Immature natural killer cell (primary cell): ENCODE results near the gene PTPRD. TPM values are rescaled to one million over a fixed set of nuclear protein-coding genes. Genes with fewer than 3 reads are reported as not detected.
A peak's percentile ranks its signal among the peaks of the same experiment; 100 is the strongest.

Experiments used
- DNase-seq, 3 donors: peaks; one replicate each; pipeline ENCODE4 v3.0.0; 2022; ENCODE audit warnings: mixed read lengths in 1 of 3
- H3K27ac Mint-ChIP-seq, 6 donors: one replicate each; pipeline ENCODE4 v1.8.0; 2020; ENCODE audit warnings: mixed read lengths in 6 of 6, mild to moderate bottlenecking in 5 of 6, inconsistent platforms in 4 of 6, moderate library complexity in 3 of 6
- H3K27me3 Mint-ChIP-seq, 3 donors: one replicate each; pipeline ENCODE4 v1.8.0; 2020 to 2021; ENCODE audit warnings: low read depth in 3 of 3, mild to moderate bottlenecking in 3 of 3, mixed read lengths in 3 of 3, moderate library complexity in 3 of 3, inconsistent platforms in 1 of 3
- H3K36me3 Mint-ChIP-seq, 3 donors: one replicate each; pipeline ENCODE4 v1.8.0; 2020; ENCODE audit warnings: mixed read lengths in 3 of 3, inconsistent platforms in 2 of 3, mild to moderate bottlenecking in 2 of 3
- H3K4me1 Mint-ChIP-seq, 2 donors: one replicate each; pipeline ENCODE4 v1.8.0; 2020; ENCODE audit warnings: inconsistent platforms in 2 of 2, mild to moderate bottlenecking in 2 of 2, mixed read lengths in 2 of 2, moderate library complexity in 1 of 2
- H3K4me3 Mint-ChIP-seq, 5 donors: one replicate each; pipeline ENCODE4 v1.8.0; 2020; ENCODE audit warnings: mild to moderate bottlenecking in 5 of 5, mixed read lengths in 5 of 5, inconsistent platforms in 3 of 5, moderate library complexity in 3 of 5
- H3K9me3 Mint-ChIP-seq, 6 donors: one replicate each; pipeline ENCODE4 v1.8.0; 2020; ENCODE audit warnings: mild to moderate bottlenecking in 6 of 6, mixed read lengths in 6 of 6, inconsistent platforms in 4 of 6, moderate library complexity in 3 of 6
- polyA plus RNA-seq, 3 donors: library from polyadenylated mRNA; unstranded; fragments of 300-500 nt; fragmentation: Illumina TruSeq; gene quantifications; one replicate each; pipeline ENCODE4 v1.2.3, GENCODE V29; 2021

Gene PTPRD
- polyA plus RNA-seq, 3 donors from 2014 or later: not detected

DNA sequence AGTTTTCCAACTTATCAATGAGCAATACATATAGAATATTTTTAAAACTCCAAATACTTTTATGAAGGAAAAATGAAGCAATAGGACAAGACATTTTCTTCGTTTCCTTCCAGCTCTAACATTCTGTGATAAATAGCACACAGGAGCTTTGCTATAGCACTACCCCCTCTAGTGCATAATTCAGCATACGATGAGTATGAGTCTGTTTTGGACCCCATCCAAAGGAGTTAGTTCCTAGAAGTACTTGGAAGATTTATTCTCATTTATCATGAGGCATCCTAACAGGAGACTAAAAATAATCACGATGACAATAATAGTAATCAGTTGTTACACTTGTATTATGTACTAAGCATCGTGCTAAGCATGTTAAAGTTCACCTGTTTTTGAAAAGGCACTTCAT is 1751.9 kb downstream of the PTPRD start:
- H3K36me3 Mint-ChIP-seq: peaks cover 0 to 3% (median 0%) of the 10 kb centered on the region in 3 donors
- H3K27ac Mint-ChIP-seq: no peak overlapping the region
- peaks cover 6% of the 10 kb centered on the region in 2 donors for H3K4me1 Mint-ChIP-seq
- no peak for DNase-seq
- peaks cover 0 to 9% (median under 1%) of the 10 kb centered on the region in 6 donors for H3K9me3 Mint-ChIP-seq
- H3K27me3 Mint-ChIP-seq: peaks cover 3 to 12% (median 11%) of the 10 kb centered on the region in 3 donors
- H3K4me3 Mint-ChIP-seq: no peak overlapping the region

- Mint-ChIP-seq H3K4me3 (no peak overlapping the region), H3K27me3 (peaks cover 3 to 13% (median 12%) of the 10 kb centered on the region in 3 donors), H3K27ac (no peak overlapping the region), H3K4me1 (peaks cover 6% of the 10 kb centered on the region in 2 donors), H3K9me3 (peaks cover 0 to 9% (median under 1%) of the 10 kb centered on the region in 6 donors), H3K36me3 (peaks cover 0 to 3% (median 0%) of the 10 kb centered on the region in 3 donors)
- DNase-seq: no peak
These were observed 1752.7 kb downstream of the PTPRD start for GRCh38 chr9:8860086-8860485.

GRCh38 chr9:8859416-8859815 is 1753.4 kb downstream of the PTPRD start:
- H3K9me3 Mint-ChIP-seq: peaks cover 0 to 14% (median under 1%) of the 10 kb centered on the region in 6 donors
- H3K36me3 Mint-ChIP-seq: peaks cover 0 to 3% (median 0%) of the 10 kb centered on the region in 3 donors
- DNase-seq: no peak
- H3K27me3 Mint-ChIP-seq: peaks cover 3 to 13% (median 12%) of the 10 kb centered on the region in 3 donors
- peaks cover 6% of the 10 kb centered on the region in 2 donors for H3K4me1 Mint-ChIP-seq
- no peak overlapping the region for H3K4me3 Mint-ChIP-seq
- H3K27ac Mint-ChIP-seq: no peak overlapping the region

GRCh38 chr9:8858596-8859161 is 1754.1 kb downstream of the PTPRD start:
- Mint-ChIP-seq H3K9me3 (peaks cover 0 to 15% (median under 1%) of the 10 kb centered on the region in 6 donors), H3K4me1 (peaks cover 6% of the 10 kb centered on the region in 2 donors), H3K27ac (no peak overlapping the region), H3K36me3 (peaks cover 0 to 3% (median 0%) of the 10 kb centered on the region in 3 donors), H3K27me3 (peaks cover 3 to 13% (median 12%) of the 10 kb centered on the region in 3 donors), H3K4me3 (peak overlapping the region; percentile 5 to 71 (median 56))
- DNase-seq: no peak

DNA sequence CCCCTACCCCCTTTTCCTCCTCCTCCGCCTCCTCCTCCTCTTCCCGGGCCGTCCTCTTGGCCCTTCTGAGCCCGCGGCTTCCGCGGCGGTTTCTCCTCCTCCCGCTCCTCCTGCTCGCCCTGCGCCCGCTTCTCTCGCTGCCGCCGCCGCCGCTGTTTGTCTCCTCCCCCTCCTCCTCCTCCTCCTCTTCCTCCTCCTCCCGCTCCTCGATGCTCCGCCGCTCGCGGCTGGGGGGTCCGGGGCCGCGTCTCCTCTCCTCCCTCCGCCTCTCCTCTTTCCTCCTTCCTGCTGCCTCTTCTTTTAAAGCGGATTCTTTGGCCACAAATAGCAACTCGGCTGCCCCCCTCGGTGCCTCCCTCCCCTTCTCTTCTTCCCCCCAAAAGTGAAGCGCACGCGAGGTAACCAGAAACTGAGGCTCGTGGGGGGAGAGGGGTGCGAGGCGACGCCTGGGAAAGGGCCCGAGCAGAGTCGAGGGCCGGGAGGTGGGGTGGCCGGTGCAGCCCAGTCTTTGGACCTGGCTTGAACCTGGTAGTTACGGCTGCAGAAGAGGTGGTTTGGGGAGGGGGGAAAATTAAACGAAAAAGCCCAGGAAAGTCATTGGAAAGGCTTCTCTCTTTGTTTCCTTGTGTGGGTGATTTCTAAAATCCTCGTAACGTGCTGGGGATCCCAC is 1754.7 kb downstream of the PTPRD start:
- peaks cover 0 to 3% (median 0%) of the 10 kb centered on the region in 3 donors for H3K36me3 Mint-ChIP-seq
- H3K27me3 Mint-ChIP-seq: peaks cover 3 to 13% (median 12%) of the 10 kb centered on the region in 3 donors
- H3K4me1 Mint-ChIP-seq: peaks cover 6% of the 10 kb centered on the region in 2 donors
- peak overlapping the region; percentile 19 to 52 (median 44) for H3K4me3 Mint-ChIP-seq
- DNase-seq: no peak
- H3K27ac Mint-ChIP-seq: no peak overlapping the region
- peaks cover 0 to 15% (median under 1%) of the 10 kb centered on the region in 6 donors for H3K9me3 Mint-ChIP-seq

DNA sequence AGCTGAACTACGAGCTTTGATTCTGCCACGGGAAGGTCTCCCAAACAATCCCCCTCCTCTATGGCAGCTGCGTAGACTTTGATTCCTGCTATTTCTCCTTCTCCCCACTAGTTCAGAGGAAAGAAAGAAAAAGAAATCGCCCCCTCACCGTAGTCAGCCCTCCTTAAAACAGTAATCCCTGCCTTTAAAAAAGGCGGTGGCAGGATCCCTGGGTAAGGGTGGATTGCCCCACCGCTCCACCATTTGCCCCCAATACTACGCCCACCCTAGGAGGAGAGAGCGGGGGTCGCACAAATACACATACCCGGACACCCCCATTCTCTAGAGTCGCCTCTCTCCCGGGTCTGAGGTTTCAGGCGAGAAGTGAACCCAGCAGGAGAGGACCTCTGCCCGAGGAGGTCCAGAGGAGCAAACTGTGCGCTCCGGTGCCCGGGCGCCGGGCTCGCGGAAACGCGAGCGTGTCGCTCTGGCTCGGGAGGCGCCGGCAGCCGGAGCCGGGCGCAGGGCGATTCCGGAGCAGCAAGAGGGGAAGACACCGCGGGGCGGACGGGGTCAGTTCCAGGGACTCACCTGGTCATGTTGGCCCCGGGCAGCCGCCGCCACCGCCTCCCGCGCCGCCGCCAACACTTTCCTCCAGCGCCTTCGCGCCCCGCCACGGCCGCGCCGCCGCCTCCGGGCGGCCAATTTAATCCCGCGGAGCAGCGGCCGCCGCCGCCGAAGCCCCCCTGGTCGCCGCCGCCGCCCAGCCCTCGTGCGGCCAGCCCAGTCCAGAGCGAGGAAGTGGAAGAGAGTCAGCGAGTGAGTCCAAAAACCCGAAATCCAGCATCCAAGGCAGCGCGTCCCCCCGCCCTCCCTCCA is 1755.5 kb downstream of the PTPRD start:
- Mint-ChIP-seq H3K4me3 (peak overlapping the region; percentile 30 to 54 (median 46)), H3K4me1 (peaks cover 6% of the 10 kb centered on the region in 2 donors), H3K9me3 (peaks cover 0 to 15% (median under 1%) of the 10 kb centered on the region in 6 donors), H3K27me3 (peaks cover 3 to 13% (median 12%) of the 10 kb centered on the region in 3 donors), H3K36me3 (peaks cover 0 to 3% (median 0%) of the 10 kb centered on the region in 3 donors), H3K27ac (no peak overlapping the region)
- DNase-seq: no peak

DNA sequence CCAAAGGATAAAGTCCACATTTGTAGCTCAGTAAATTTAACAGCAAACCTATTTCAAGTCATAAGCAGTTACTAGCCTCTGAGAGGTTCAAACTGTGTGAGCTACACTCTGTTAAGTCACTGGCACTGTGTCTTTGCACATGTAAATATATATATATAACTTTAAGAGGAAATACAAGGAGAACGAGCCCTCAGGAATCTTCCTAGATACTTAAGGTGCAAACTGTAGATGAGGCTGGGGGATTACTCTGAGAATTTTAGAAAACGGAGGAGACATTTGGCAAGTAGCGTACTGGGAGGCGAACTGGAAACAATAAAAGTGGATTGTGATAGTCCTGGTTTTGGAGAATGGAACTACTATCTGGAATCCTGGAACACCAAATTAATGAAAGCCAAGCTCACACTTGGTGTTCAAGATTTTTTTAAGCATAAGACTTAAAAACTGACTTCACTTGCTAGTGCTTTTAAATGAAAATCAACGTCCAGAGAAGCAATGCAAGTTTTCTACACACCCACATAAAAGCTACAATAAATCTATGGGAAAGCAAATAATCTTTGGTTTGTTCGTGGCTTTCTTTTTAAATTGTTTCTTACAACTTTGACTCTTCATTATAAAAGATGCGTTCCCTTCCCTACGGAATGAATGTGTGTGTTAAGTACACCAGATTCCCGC is 1756.3 kb downstream of the PTPRD start:
- Mint-ChIP-seq H3K9me3 (peaks cover 0 to 15% (median under 1%) of the 10 kb centered on the region in 6 donors), H3K27ac (no peak overlapping the region)

DNA sequence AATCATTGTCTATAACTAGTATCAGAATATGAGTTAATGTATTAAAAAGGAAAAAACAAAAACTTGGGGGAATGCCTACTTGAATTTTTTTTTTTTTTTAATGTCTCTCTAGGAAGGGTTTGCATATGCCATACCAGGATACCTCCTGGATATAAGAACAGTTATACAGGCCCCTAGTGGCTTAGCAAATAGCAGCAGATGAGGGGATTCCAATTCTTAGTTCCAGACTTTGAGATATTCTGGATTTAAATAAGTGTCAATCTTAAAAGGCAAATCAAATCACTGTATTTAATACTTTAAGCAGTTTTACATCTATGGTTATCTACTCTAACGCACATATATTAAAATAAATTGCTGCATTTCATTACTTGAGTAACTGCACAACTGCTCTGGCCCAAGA is 1757.8 kb downstream of the PTPRD start:
- Mint-ChIP-seq H3K27me3 (peaks cover 3 to 13% (median 10%) of the 10 kb centered on the region in 3 donors), H3K27ac (no peak overlapping the region), H3K9me3 (peaks cover 0 to 15% (median 2%) of the 10 kb centered on the region in 6 donors), H3K4me3 (no peak overlapping the region), H3K36me3 (peaks cover 0 to 3% (median 0%) of the 10 kb centered on the region in 3 donors), H3K4me1 (peaks cover 6% of the 10 kb centered on the region in 2 donors)
- no peak for DNase-seq

More for the DNA sequence above, 1756.3 kb downstream of the PTPRD start:
- H3K36me3 Mint-ChIP-seq: peaks cover 0 to 3% (median 0%) of the 10 kb centered on the region in 3 donors
- peaks cover 6% of the 10 kb centered on the region in 2 donors for H3K4me1 Mint-ChIP-seq
- H3K27me3 Mint-ChIP-seq: peaks cover 3 to 13% (median 12%) of the 10 kb centered on the region in 3 donors
- H3K4me3 Mint-ChIP-seq: peak overlapping the region; percentile 38 to 57 (median 46)
- no peak for DNase-seq

GRCh38 chr9:8852301-8852864 is 1760.4 kb downstream of the PTPRD start:
- Mint-ChIP-seq H3K4me3 (no peak overlapping the region), H3K9me3 (peaks cover 0 to 11% (median under 1%) of the 10 kb centered on the region in 6 donors), H3K4me1 (peaks cover 0 to 3% of the 10 kb centered on the region in 2 donors), H3K27me3 (peaks cover 2 to 7% (median 7%) of the 10 kb centered on the region in 3 donors), H3K27ac (no peak overlapping the region), H3K36me3 (no peaks in the 10 kb centered on the region)
- no peak for DNase-seq

DNA sequence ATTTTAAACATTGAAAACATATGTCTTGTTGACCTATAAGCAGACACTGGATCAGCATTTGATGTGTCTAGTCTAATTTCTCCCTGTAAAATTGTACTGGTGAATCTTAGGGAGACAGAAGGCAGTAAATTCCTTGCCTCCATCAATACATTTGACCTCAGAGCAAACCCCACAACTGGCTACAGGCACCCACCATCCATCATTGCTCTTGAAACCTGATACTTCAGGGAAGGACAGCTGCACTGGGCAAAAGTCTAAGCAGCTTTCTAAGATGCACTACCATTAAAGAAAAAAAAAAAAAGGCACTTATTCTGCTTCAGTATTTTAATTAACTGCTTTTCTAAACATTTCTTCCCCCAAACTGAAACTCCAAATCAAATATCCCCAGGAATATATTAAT is 1761.9 kb downstream of the PTPRD start:
- Mint-ChIP-seq H3K4me1 (no peaks in the 10 kb centered on the region), H3K9me3 (peaks cover 0 to 6% (median under 1%) of the 10 kb centered on the region in 6 donors), H3K27me3 (peaks cover 0 to 4% (median 4%) of the 10 kb centered on the region in 3 donors), H3K36me3 (no peaks in the 10 kb centered on the region), H3K27ac (no peak overlapping the region), H3K4me3 (no peak overlapping the region)
- no peak for DNase-seq

DNA sequence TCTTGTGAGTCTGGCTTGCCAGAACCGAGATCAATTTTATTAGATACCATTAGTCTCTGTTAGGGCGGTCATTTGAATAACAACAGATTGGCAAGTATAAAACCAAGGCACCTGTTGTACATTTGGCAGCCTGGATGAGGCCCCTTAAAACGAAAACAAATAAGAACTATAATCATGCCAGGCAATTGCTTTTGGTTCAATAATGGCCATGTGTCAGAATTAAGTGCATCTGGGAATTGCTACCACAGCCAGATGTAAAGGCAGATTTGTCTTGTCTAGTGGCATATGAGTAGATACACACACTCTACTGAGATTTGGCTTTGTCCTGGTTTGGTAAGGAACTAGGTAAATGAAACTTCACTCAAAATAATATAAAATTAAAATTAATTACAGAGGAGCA is 1767.0 kb downstream of the PTPRD start:
- H3K4me1 Mint-ChIP-seq: no peaks in the 10 kb centered on the region
- H3K4me3 Mint-ChIP-seq: no peak overlapping the region
- peaks cover 0 to 4% (median 2%) of the 10 kb centered on the region in 3 donors for H3K27me3 Mint-ChIP-seq
- DNase-seq: no peak
- H3K9me3 Mint-ChIP-seq: peaks cover 0 to 7% (median under 1%) of the 10 kb centered on the region in 6 donors
- no peaks in the 10 kb centered on the region for H3K36me3 Mint-ChIP-seq
- no peak overlapping the region for H3K27ac Mint-ChIP-seq

DNA sequence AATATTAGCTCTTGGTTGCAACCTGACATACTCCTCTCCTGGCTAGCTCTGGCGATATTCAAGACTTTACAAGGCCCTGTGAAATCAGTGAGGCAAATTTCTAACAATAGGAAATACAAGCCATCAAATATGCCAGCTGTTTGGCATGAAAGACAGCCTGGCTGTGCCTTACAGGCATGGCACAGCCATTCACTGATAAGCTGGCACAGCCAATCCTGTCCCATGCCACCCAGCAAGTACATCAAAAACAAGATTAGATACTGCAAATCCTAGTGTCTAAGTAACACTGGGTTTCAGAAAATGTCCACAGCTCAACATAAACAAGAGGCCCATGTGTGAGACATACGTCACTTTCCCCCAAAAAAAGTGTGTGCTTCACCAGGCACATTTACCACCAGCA is 1767.4 kb downstream of the PTPRD start:
- no peak overlapping the region for H3K27ac Mint-ChIP-seq
- no peaks in the 10 kb centered on the region for H3K4me1 Mint-ChIP-seq
- H3K36me3 Mint-ChIP-seq: no peaks in the 10 kb centered on the region
- peaks cover 0 to 4% (median 2%) of the 10 kb centered on the region in 3 donors for H3K27me3 Mint-ChIP-seq
- no peak for DNase-seq
- H3K9me3 Mint-ChIP-seq: peaks cover 0 to 8% (median 0%) of the 10 kb centered on the region in 6 donors
- H3K4me3 Mint-ChIP-seq: no peak overlapping the region

DNA sequence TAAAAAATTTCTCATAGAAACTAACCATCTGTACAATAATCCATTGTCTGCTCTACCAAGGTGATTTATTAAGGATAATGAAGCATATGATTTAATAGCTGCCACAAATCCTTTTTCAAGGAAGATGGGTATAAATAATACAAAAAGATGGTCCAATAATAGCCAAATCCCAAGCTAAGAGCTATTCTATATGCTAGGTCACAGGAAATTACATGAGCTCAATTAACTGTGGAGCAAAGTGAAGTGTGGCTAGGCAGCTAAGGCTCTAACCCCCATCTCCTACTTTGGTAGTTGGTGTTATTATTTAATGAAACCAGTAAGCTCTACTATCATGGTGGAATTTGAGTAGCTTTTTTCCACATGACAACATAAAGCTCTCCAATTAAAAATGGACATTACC is 1768.3 kb downstream of the PTPRD start:
- no peaks in the 10 kb centered on the region for H3K36me3 Mint-ChIP-seq
- H3K27me3 Mint-ChIP-seq: peaks cover 0 to 2% (median 0%) of the 10 kb centered on the region in 3 donors
- no peak overlapping the region for H3K27ac Mint-ChIP-seq
- DNase-seq: no peak
- H3K4me3 Mint-ChIP-seq: no peak overlapping the region
- H3K4me1 Mint-ChIP-seq: no peaks in the 10 kb centered on the region
- H3K9me3 Mint-ChIP-seq: peaks cover 0 to 8% (median 0%) of the 10 kb centered on the region in 6 donors
